Transverse colon (tissue), 4 donors: ENCODE measurements around the gene BTBD1. TPM values are rescaled to one million over a fixed set of nuclear protein-coding genes. Genes with fewer than 3 reads are reported as not detected.

Experiments used
- DNase-seq: peaks from one replicate; pipeline ENCODE4 v3.0.0-alpha.2; 2019
- H3K27ac ChIP-seq, 4 donors: fragments of 200-600 bp; sonication (generic); 2 replicates each; pipeline ENCODE4 v1.5.1; 2016 to 2018; ENCODE audit warnings: inconsistent platforms in 4 of 4
- H3K27me3 ChIP-seq: fragments of 200-600 bp; sonication (generic); 2 replicates; pipeline ENCODE4 v1.5.1; 2017; ENCODE audit warnings: inconsistent platforms
- H3K36me3 ChIP-seq, 4 donors: fragments of 200-600 bp; sonication (generic); 2 replicates each; pipeline ENCODE4 v1.5.1; 2017 to 2019; ENCODE audit warnings: inconsistent platforms in 4 of 4
- H3K4me1 ChIP-seq, 4 donors: fragments of 200-600 bp; sonication (generic); 2 replicates each; pipeline ENCODE4 v1.5.1; 2017 to 2020; ENCODE audit warnings: inconsistent platforms in 4 of 4
- H3K4me3 ChIP-seq, 4 donors: fragments of 200-600 bp; sonication (generic); 1 replicate in 1 of 4; 2 replicates in 3 of 4; pipeline versions ENCODE4 v1.5.1 to v1.6.1; 2017 to 2019; ENCODE audit warnings: inconsistent platforms in 4 of 4
- H3K9me3 ChIP-seq, 2 donors: fragments of 200-600 bp; sonication (generic); 2 replicates each; pipeline ENCODE4 v1.5.1; 2017 to 2019; ENCODE audit warnings: inconsistent platforms in 2 of 2
- CTCF ChIP-seq, 5 experiments: fragments of 200-600 bp in 3 of 5; fragments of 450-650 bp in 2 of 5; sonication (generic) in 3 of 5; IDR thresholded peaks; 1 replicate in 2 of 5; 2 replicates in 3 of 5; pipeline ENCODE4 v1.5.1; 2016 to 2017; ENCODE audit warnings: antibody characterized with exemption in 5 of 5, inconsistent platforms in 3 of 5, mild to moderate bottlenecking in 2 of 5, moderate library complexity in 1 of 5
- EP300 ChIP-seq: sonication (generic); formaldehyde crosslinking; IDR thresholded peaks from one replicate; pipeline ENCODE4 v1.6.1; 2017; ENCODE audit warnings: antibody characterized with exemption, low read depth
- POLR2A ChIP-seq: fragments of 450-650 bp; IDR thresholded peaks from one replicate; pipeline ENCODE4 v1.6.1; 2016; ENCODE audit warnings: antibody characterized with exemption, mild to moderate bottlenecking, moderate library complexity
- POLR2AphosphoS5 ChIP-seq, 3 donors: sonication (generic); formaldehyde crosslinking; IDR thresholded peaks; one replicate each; pipeline ENCODE4 v1.6.1; 2016; ENCODE audit warnings: antibody characterized with exemption in 3 of 3
- WGBS, 2 donors: methylation state at CpG; one replicate each; pipeline ENCODE4 v1.1.5; 2018; ENCODE audit warnings: low coverage in 1 of 2; 5-methylcytosine and 5-hydroxymethylcytosine counted together
- in situ Hi-C, 4 donors: fragments of 200-750 bp; cut with MboI; loops; one replicate each; pipeline versions ENCODE4 v1.15.0 to v1.15.1; 2017; ENCODE audit warnings: low sequenced_read_pairs in 3 of 4, low pct_ligation_motif_present in 1 of 4, low pct_unique_long_range_greater_than_20kb in 1 of 4
- intact Hi-C: fragments of 100-400 bp; cut with DNase I; formaldehyde crosslinking; loops from one replicate; pipeline ENCODE4 v1.15.1; 2023; ENCODE audit warnings: low total_unique reads
- small RNA-seq, 4 donors: library from RNA; depleted of rRNA; stranded (forward); fragments of <200 nt; gene quantifications; one replicate each; pipeline ENCODE3, GENCODE V24; 2016
- total RNA-seq, 4 donors: library from RNA; depleted of rRNA; stranded (reverse); fragments of >200 nt; gene quantifications; one replicate each; pipeline ENCODE4 v1.1.0, GENCODE V29; 2016

The BTBD1 gene
- total RNA-seq, 4 donors from 2014 or later = 65.7 to 96.1 (median 74.1) TPM

- TF ChIP-seq POLR2AphosphoS5 (IDR thresholded peaks at IDR 0.05) (no peak), CTCF (IDR thresholded peaks at IDR 0.05) (no peak), EP300 (no peak), POLR2A (no peak)
- intact Hi-C loops = no loop called here
- Histone ChIP-seq H3K4me1 (no peaks in the 10 kb centered on the region), H3K4me3 (no peak overlapping the region), H3K27ac (no peak overlapping the region), H3K36me3 (no peaks in the 10 kb centered on the region), H3K9me3 (no peaks in the 10 kb centered on the region), H3K27me3 (no peaks in the 10 kb centered on the region)
- 49 to 61% methylated on average over 4 of the region's 4 CpGs for WGBS, 2 donors
- no peak for DNase-seq
- in situ Hi-C loops = loop anchor here in 1 of 4 donors (25.0 kb wide), 1 partner anchor 104 kb away; no protein-coding TSS in a partner anchor
Measured at GRCh38 chr15:82966671-82967071, 100.4 kb downstream of the BTBD1 start.

Small RNA genes lying within 50 kb of the gene (small RNA-seq; reads per million reads assigned to genes)
- gene MIR4515 = 0 reads per million in 4 donors

Other genes with a start within 250 kb of the BTBD1 start
- gene HOMER2, start 114.5 kb downstream of the BTBD1 start, total RNA-seq = 10 to 100 TPM in 1 of 4 donors, 1 to 10 TPM in 2, under 1 TPM in 1; 0.40 to 25.1 (median 6.1) TPM
- 10 to 100 TPM in 2 of 4 donors, 1 to 10 TPM in 2; 2.6 to 16.8 (median 10.6) TPM for gene RAMAC, start 81.0 kb downstream of the BTBD1 start, total RNA-seq
- 10 to 100 TPM; 10.6 to 42.8 (median 18.9) TPM for gene C15orf40, start 55.6 kb downstream of the BTBD1 start, total RNA-seq
- 1 to 10 TPM in 1 of 4 donors, under 1 TPM in 1, not detected in 2; 0.96 to 1.7 TPM for gene TM6SF1, start 40.4 kb upstream of the BTBD1 start, total RNA-seq
- 10 to 100 TPM in 1 of 4 donors, 1 to 10 TPM in 3; 2.6 to 16.5 (median 5.2) TPM for gene HDGFL3, start 140.6 kb upstream of the BTBD1 start, total RNA-seq
- gene BNC1, start 217.4 kb upstream of the BTBD1 start, total RNA-seq = not detected